Subcutaneous abdominal adipose tissue (tissue), 5 donors: ENCODE data around the gene ATP8B3.

Source experiments
- H3K27ac ChIP-seq: one replicate; pipeline ENCODE4 v1.7.0; 2013; ENCODE audit warnings: low read depth, mild to moderate bottlenecking, inconsistent platforms, low read length, moderate library complexity
- H3K27me3 ChIP-seq, 5 donors: one replicate each; pipeline ENCODE4 v1.7.0; 2013; ENCODE audit warnings: low read length in 5 of 5, inconsistent platforms in 1 of 5; ENCODE audit not compliant: control insufficient read depth in 5 of 5, insufficient read depth in 4 of 5
- H3K36me3 ChIP-seq, 5 donors: one replicate each; pipeline ENCODE4 v1.7.0; 2013; ENCODE audit warnings: low read length in 5 of 5; ENCODE audit not compliant: control insufficient read depth in 5 of 5, insufficient read depth in 5 of 5
- H3K4me1 ChIP-seq, 5 donors: one replicate each; pipeline ENCODE4 v1.7.0; 2013; ENCODE audit warnings: low read length in 5 of 5, mild to moderate bottlenecking in 3 of 5, moderate library complexity in 1 of 5; ENCODE audit not compliant: control insufficient read depth in 5 of 5, insufficient read depth in 5 of 5
- H3K4me3 ChIP-seq, 5 donors: one replicate each; pipeline ENCODE4 v1.7.0; 2013; ENCODE audit warnings: low read length in 5 of 5, low read depth in 1 of 5
- H3K9ac ChIP-seq, 5 donors: one replicate each; pipeline ENCODE4 v1.7.0; 2013; ENCODE audit warnings: low read length in 5 of 5, mild to moderate bottlenecking in 4 of 5, moderate library complexity in 3 of 5
- H3K9me3 ChIP-seq, 5 donors: one replicate each; pipeline ENCODE4 v1.7.0; 2013; ENCODE audit warnings: low read length in 5 of 5; ENCODE audit not compliant: control insufficient read depth in 5 of 5
- donor health status: healthy.
- donor health status: healthy.
- donor health status: healthy.
- donor health status: healthy.
- donor health status: healthy.

Gene ATP8B3

GRCh38 chr19:1773184-1773583 is 38.9 kb downstream of the ATP8B3 start:
- H3K9ac ChIP-seq, result no peak overlapping the region
- peaks cover 41 to 61% (median 58%) of the 10 kb centered on the region in 5 donors for H3K27me3 ChIP-seq
- no peak overlapping the region for H3K4me3 ChIP-seq
- H3K36me3 ChIP-seq, result no peaks in the 10 kb centered on the region
- H3K9me3 ChIP-seq, result peaks cover 9 to 24% (median 19%) of the 10 kb centered on the region in 5 donors
- H3K27ac ChIP-seq, result no peak overlapping the region
- no peaks in the 10 kb centered on the region for H3K4me1 ChIP-seq

GRCh38 chr19:1770866-1771576 is 41.1 kb downstream of the ATP8B3 start:
- Histone ChIP-seq H3K4me1 (peaks cover 0 to 6% (median 0%) of the 10 kb centered on the region in 5 donors), H3K27ac (no peak overlapping the region), H3K36me3 (no peaks in the 10 kb centered on the region), H3K27me3 (peaks cover 46 to 67% (median 63%) of the 10 kb centered on the region in 5 donors), H3K4me3 (no peak overlapping the region), H3K9me3 (peaks cover 9 to 24% (median 19%) of the 10 kb centered on the region in 5 donors), H3K9ac (no peak overlapping the region)

- H3K9me3 ChIP-seq, result peaks cover 9 to 18% (median 15%) of the 10 kb centered on the region in 5 donors
- H3K27ac ChIP-seq, result no peak overlapping the region
Measured at GRCh38 chr19:1769645-1769985, 42.5 kb downstream of the ATP8B3 start.

GRCh38 chr19:1768918-1769644 is 43.0 kb downstream of the ATP8B3 start:
- Histone ChIP-seq H3K27me3 (peaks cover 57 to 69% (median 65%) of the 10 kb centered on the region in 5 donors), H3K4me1 (peaks cover 0 to 6% (median 0%) of the 10 kb centered on the region in 5 donors), H3K36me3 (no peaks in the 10 kb centered on the region), H3K4me3 (no peak overlapping the region), H3K9ac (no peak overlapping the region), H3K9me3 (peaks cover 9 to 18% (median 15%) of the 10 kb centered on the region in 5 donors), H3K27ac (no peak overlapping the region)

More at GRCh38 chr19:1769645-1769985, 42.5 kb downstream of the ATP8B3 start:
- no peak overlapping the region for H3K4me3 ChIP-seq
- H3K36me3 ChIP-seq, result no peaks in the 10 kb centered on the region
- H3K27me3 ChIP-seq, result peaks cover 57 to 69% (median 67%) of the 10 kb centered on the region in 5 donors
- H3K4me1 ChIP-seq, result peaks cover 0 to 6% (median 0%) of the 10 kb centered on the region in 5 donors
- no peak overlapping the region for H3K9ac ChIP-seq

- H3K9ac ChIP-seq, result no peak overlapping the region
- no peaks in the 10 kb centered on the region for H3K36me3 ChIP-seq
- H3K4me1 ChIP-seq, result peaks cover 0 to 6% (median 0%) of the 10 kb centered on the region in 5 donors
- H3K27ac ChIP-seq, result no peak overlapping the region
- peaks cover 9 to 18% (median 15%) of the 10 kb centered on the region in 5 donors for H3K9me3 ChIP-seq
- H3K4me3 ChIP-seq, result no peak overlapping the region
- H3K27me3 ChIP-seq, result peaks cover 49 to 67% (median 63%) of the 10 kb centered on the region in 5 donors
Measured at GRCh38 chr19:1768248-1768647, 43.8 kb downstream of the ATP8B3 start.

- Histone ChIP-seq H3K27me3 (peaks cover 44 to 68% (median 61%) of the 10 kb centered on the region in 5 donors), H3K27ac (no peak overlapping the region)
Measured at GRCh38 chr19:1767464-1767933, 44.6 kb downstream of the ATP8B3 start.

GRCh38 chr19:1766800-1767352 is 45.2 kb downstream of the ATP8B3 start:
- no peak overlapping the region for H3K4me3 ChIP-seq
- H3K9ac ChIP-seq, result no peak overlapping the region
- H3K4me1 ChIP-seq, result peaks cover 0 to 6% (median 0%) of the 10 kb centered on the region in 5 donors
- H3K27me3 ChIP-seq, result peaks cover 49 to 74% (median 67%) of the 10 kb centered on the region in 5 donors
- H3K9me3 ChIP-seq, result peaks cover 9 to 18% (median 15%) of the 10 kb centered on the region in 5 donors
- no peak overlapping the region for H3K27ac ChIP-seq
- no peaks in the 10 kb centered on the region for H3K36me3 ChIP-seq

More at GRCh38 chr19:1767464-1767933, 44.6 kb downstream of the ATP8B3 start:
- H3K36me3 ChIP-seq, result no peaks in the 10 kb centered on the region
- H3K9me3 ChIP-seq, result peaks cover 9 to 18% (median 15%) of the 10 kb centered on the region in 5 donors
- H3K4me1 ChIP-seq, result peaks cover 0 to 6% (median 0%) of the 10 kb centered on the region in 5 donors
- no peak overlapping the region for H3K4me3 ChIP-seq
- H3K9ac ChIP-seq, result no peak overlapping the region

- Histone ChIP-seq H3K36me3 (no peaks in the 10 kb centered on the region), H3K4me3 (no peak overlapping the region), H3K4me1 (peaks cover 0 to 6% (median 0%) of the 10 kb centered on the region in 5 donors), H3K9ac (no peak overlapping the region), H3K27me3 (peaks cover 57 to 81% (median 74%) of the 10 kb centered on the region in 5 donors), H3K9me3 (peaks cover 6 to 12% (median 10%) of the 10 kb centered on the region in 5 donors), H3K27ac (no peak overlapping the region)
Measured at GRCh38 chr19:1765904-1766799, 45.9 kb downstream of the ATP8B3 start.

GRCh38 chr19:1765232-1765903 is 46.7 kb downstream of the ATP8B3 start:
- no peak overlapping the region for H3K9ac ChIP-seq
- no peaks in the 10 kb centered on the region for H3K36me3 ChIP-seq
- peaks cover 0 to 6% (median 0%) of the 10 kb centered on the region in 5 donors for H3K4me1 ChIP-seq
- H3K9me3 ChIP-seq, result peaks cover 0 to 4% (median 2%) of the 10 kb centered on the region in 5 donors
- H3K4me3 ChIP-seq, result no peak overlapping the region
- H3K27ac ChIP-seq, result no peak overlapping the region
- peaks cover 57 to 87% (median 80%) of the 10 kb centered on the region in 5 donors for H3K27me3 ChIP-seq
